Heart left ventricle (tissue), 16 donors: ENCODE data around the gene SKP1. TPM values are rescaled to one million over a fixed set of nuclear protein-coding genes. Genes with fewer than 3 reads are reported as not detected.

Experiments used
- ATAC-seq, 4 donors: fragments of 200-7000 bp; cut with Tn5 transposase; one replicate each; pipeline ENCODE4 v1.9.1; 2020 to 2022; ENCODE audit warnings: moderate library complexity in 4 of 4, mild to moderate bottlenecking in 3 of 4, moderate number of reproducible peaks in 1 of 4
- DNase-seq, 5 donors: peaks; one replicate each; pipeline ENCODE4 v3.0.0-alpha.2; 2020
- H3K27ac ChIP-seq, 12 donors: fragments of 200-600 bp; sonication (generic) in 4 of 12; one replicate each; pipeline versions ENCODE4 v1.5.0 to v1.8.0; 2016 to 2022; ENCODE audit warnings: mild to moderate bottlenecking in 2 of 12
- H3K27me3 ChIP-seq, 9 donors: fragments of 200-600 bp; sonication (generic) in 2 of 9; one replicate each; pipeline versions ENCODE4 v1.5.1 to v1.8.0; 2016 to 2022; ENCODE audit warnings: mild to moderate bottlenecking in 3 of 9
- H3K36me3 ChIP-seq, 9 donors: fragments of 200-600 bp; sonication (generic) in 2 of 9; one replicate each; pipeline versions ENCODE4 v1.5.0 to v1.8.0; 2018 to 2022; ENCODE audit warnings: mild to moderate bottlenecking in 2 of 9
- H3K4me1 ChIP-seq, 12 donors: fragments of 200-600 bp; sonication (generic) in 4 of 12; one replicate each; pipeline versions ENCODE4 v1.5.0 to v1.8.0; 2016 to 2022; ENCODE audit warnings: mild to moderate bottlenecking in 3 of 12
- H3K4me3 ChIP-seq, 12 donors: fragments of 200-600 bp; sonication (generic) in 4 of 12; one replicate each; pipeline versions ENCODE4 v1.5.0 to v1.8.0; 2017 to 2022; ENCODE audit warnings: mild to moderate bottlenecking in 9 of 12, moderate library complexity in 4 of 12
- H3K9me3 ChIP-seq, 12 donors: fragments of 200-600 bp; sonication (generic) in 4 of 12; one replicate each; pipeline versions ENCODE4 v1.5.0 to v1.8.0; 2016 to 2022; ENCODE audit warnings: mild to moderate bottlenecking in 1 of 12
- CTCF ChIP-seq, 12 donors: fragments of 200-600 bp; sonication (generic) in 4 of 12; IDR thresholded peaks; one replicate each; pipeline versions ENCODE4 v1.5.0 to v1.8.0; 2018 to 2022; ENCODE audit warnings: antibody characterized with exemption in 12 of 12, mild to moderate bottlenecking in 5 of 12
- POLR2A ChIP-seq, 2 donors: fragments of 450-650 bp; IDR thresholded peaks; one replicate each; pipeline ENCODE4 v1.6.1; 2017; ENCODE audit warnings: antibody characterized with exemption in 2 of 2, mild to moderate bottlenecking in 2 of 2, moderate library complexity in 2 of 2
- whole genome bisulfite sequencing, 4 donors: extraction: QIAGEN DNeasy Blood & Tissue Kit in 2 of 4; methylation state at CpG; one replicate each; pipeline versions ENCODE4 v1.1.5 to v1.1.7; 2013 to 2018; 5-methylcytosine and 5-hydroxymethylcytosine counted together
- intact Hi-C, 10 donors: fragments of 100-400 bp; cut with DNase I; formaldehyde crosslinking; loops; one replicate each; pipeline versions ENCODE4 v1.11.1 to v1.14.2; 2022
- polyA plus RNA-seq, 2 donors: library from polyadenylated mRNA; stranded (reverse); fragments of 200-250 nt; gene quantifications; one replicate each; pipeline ENCODE4 v1.2.3, GENCODE V29; 2013
- total RNA-seq, 9 donors: library from RNA; depleted of rRNA in 2 of 9; stranded (reverse); fragments of >200 nt in 2 of 9; fragmentation: NEBNext Ultra II Directional in 3 of 9; extraction: Animal tissue kit (Norgen Biotek cat#: 25700) in 3 of 9; gene quantifications; one replicate each; pipeline versions ENCODE4 v1.1.0 to v1.2.4, GENCODE V29; 2016 to 2023
- donor health status: ischemic (EF 13 %, LVEDD 7.1; RV severe dilation, severe dysfunction).
- donor health status: healthy with polysubstance abuse.
- donor health status: DM: no; HTN: yes; CAD: no.
- donor health status: DM: no; HTN: no; CAD: no.
- donor health status: ischemic (EF 25% LVEDD 6.9; RV normal size, moderate dysfunction).
- donor health status: ischemic (EF 25% LVEDD 5.7; RV mildly dilated, moderate dysfunction).
- donor health status: healthy.
- donor health status: DM: yes; HTN: yes; CAD: no.
- donor health status: ischemic (EF 35%, LVEDD 5.7; RV mildly dilated, moderate dysfunction).
- donor health status: nonischemic (EF 11% LVEDD 7.7; RV severe dilation, severe dysfunction).
- donor health status: DM: yes; HTN: yes; CAD: no.
- donor health status: PGD.
- donor health status: ischemic (EF 29% LVEDD 5.4; RV normal size, mild dysfunction).
- donor health status: nonischemic (EF 23%, LVEDD 6.1; RV moderate dilation, normal function).

SKP1 gene
- total and polyA plus RNA-seq, 11 donors: 175 to 1,085 (median 459) TPM

- peaks cover 0 to 7% (median 0%) of the 10 kb centered on the region in 9 donors for H3K36me3 ChIP-seq
- H3K27ac ChIP-seq: peak overlapping the region in 10 of 12 donors; percentile 15 to 78 (median 64)
- peaks cover 0 to 56% (median 35%) of the 10 kb centered on the region in 12 donors for H3K4me1 ChIP-seq
- ATAC-seq: no peak
- intact Hi-C loops: no loop called here
- no peaks in the 10 kb centered on the region for H3K27me3 ChIP-seq
- H3K9me3 ChIP-seq: no peaks in the 10 kb centered on the region
- WGBS, 4 donors: 81 to 92% (median 83%) methylated on average over 6 to 8 of the region's 8 CpGs
- no peak for TF ChIP-seq POLR2A (IDR thresholded peaks at IDR 0.05)
- no peak for TF ChIP-seq CTCF (IDR thresholded peaks at IDR 0.05)
- H3K4me3 ChIP-seq: peak overlapping the region in 1 of 12 donors; percentile 1
- no peak for DNase-seq
These were observed 52.3 kb downstream of the SKP1 start for GRCh38 chr5:134124289-134125038.

GRCh38 chr5:134123360-134123759, 53.4 kb downstream of the SKP1 start:
- no peak for DNase-seq
- TF ChIP-seq CTCF (IDR thresholded peaks at IDR 0.05): no peak
- TF ChIP-seq POLR2A (IDR thresholded peaks at IDR 0.05): no peak
- H3K27me3 ChIP-seq: no peaks in the 10 kb centered on the region
- H3K9me3 ChIP-seq: no peaks in the 10 kb centered on the region
- peaks cover 0 to 45% (median 33%) of the 10 kb centered on the region in 12 donors for H3K4me1 ChIP-seq
- 94 to 98% (median 95%) methylated on average over 6 of the region's 6 CpGs for WGBS, 4 donors
- H3K36me3 ChIP-seq: no peaks in the 10 kb centered on the region
- H3K4me3 ChIP-seq: no peak overlapping the region
- no peak for ATAC-seq
- peak overlapping the region in 1 of 12 donors; percentile 48 for H3K27ac ChIP-seq
- intact Hi-C loops: no loop called here

- no peaks in the 10 kb centered on the region for H3K36me3 ChIP-seq
- H3K27ac ChIP-seq: peak overlapping the region in 1 of 12 donors; percentile 48
- 87 to 92% (median 89%) methylated on average over 1 to 3 of the region's 3 CpGs for WGBS, 4 donors
- no peaks in the 10 kb centered on the region for H3K9me3 ChIP-seq
- H3K27me3 ChIP-seq: no peaks in the 10 kb centered on the region
- TF ChIP-seq POLR2A (IDR thresholded peaks at IDR 0.05) (no peak), CTCF (IDR thresholded peaks at IDR 0.05) (no peak)
- intact Hi-C loops: no loop called here
- DNase-seq: no peak
- H3K4me3 ChIP-seq: peak overlapping the region in 1 of 12 donors; percentile 17
- H3K4me1 ChIP-seq: peaks cover 0 to 45% (median 29%) of the 10 kb centered on the region in 12 donors
- no peak for ATAC-seq
These were observed 54.2 kb downstream of the SKP1 start for GRCh38 chr5:134122530-134122929.

GRCh38 chr5:134120386-134121138, 56.2 kb downstream of the SKP1 start:
- no peaks in the 10 kb centered on the region for H3K36me3 ChIP-seq
- intact Hi-C loops: no loop called here
- WGBS, 4 donors: 91 to 93% (median 92%) methylated on average over 16 to 17 of the region's 17 CpGs
- H3K4me3 ChIP-seq: no peak overlapping the region
- TF ChIP-seq CTCF (IDR thresholded peaks at IDR 0.05) (no peak), POLR2A (IDR thresholded peaks at IDR 0.05) (no peak)
- no peaks in the 10 kb centered on the region for H3K9me3 ChIP-seq
- peak overlapping the region in 1 of 12 donors; percentile 58 for H3K27ac ChIP-seq
- ATAC-seq (no peak), DNase-seq (no peak)
- peaks cover 0 to 25% (median 13%) of the 10 kb centered on the region in 12 donors for H3K4me1 ChIP-seq
- peaks cover 0 to 5% (median 0%) of the 10 kb centered on the region in 9 donors for H3K27me3 ChIP-seq
